OCI-M1 (cell line): ENCODE results near the gene ZNF319.

Experiments
- DNase-seq: peaks from one replicate; lab custom pipeline; 2025; lab: John Stamatoyannopoulos, UW

ZNF319 gene

DNA sequence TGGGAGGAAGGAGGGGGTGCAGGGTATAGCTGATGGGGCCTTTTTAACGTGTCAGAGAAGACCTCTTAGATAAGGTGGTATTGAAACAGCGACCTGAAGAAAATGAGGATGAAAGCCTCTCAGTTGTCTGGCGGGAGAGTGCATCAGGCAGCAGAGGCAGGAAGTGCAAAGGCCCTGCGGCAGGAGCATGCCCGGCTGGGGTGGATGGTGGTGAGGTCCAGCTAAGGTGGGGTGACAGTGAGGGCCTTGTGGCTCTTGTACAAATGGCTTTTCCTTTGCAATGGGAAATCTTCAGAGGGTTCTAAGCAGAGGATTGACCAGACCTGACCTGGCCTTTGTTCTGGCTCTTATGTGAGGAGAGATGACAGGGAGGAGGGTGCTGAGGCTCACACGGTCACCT, 36.5 kb upstream of the ZNF319 start:
- DNase-seq: no peak

GRCh38 chr16:58035356-58036170, 35.1 kb upstream of the ZNF319 start:
- DNase-seq: no peak

GRCh38 chr16:58034774-58035173, 34.3 kb upstream of the ZNF319 start:
- no peak for DNase-seq

GRCh38 chr16:58034128-58034685, 33.7 kb upstream of the ZNF319 start:
- DNase-seq: no peak

- DNase-seq: peak; percentile 68
These were observed 32.3 kb upstream of the ZNF319 start for GRCh38 chr16:58032710-58033293.

- no peak for DNase-seq
These were observed 30.7 kb upstream of the ZNF319 start for GRCh38 chr16:58031016-58031800.

- no peak for DNase-seq
These were observed 29.8 kb upstream of the ZNF319 start for GRCh38 chr16:58030136-58030840.

- no peak for DNase-seq
These were observed 28.9 kb upstream of the ZNF319 start for GRCh38 chr16:58029410-58029809.

GRCh38 chr16:58028541-58029070, 28.1 kb upstream of the ZNF319 start:
- no peak for DNase-seq

DNA sequence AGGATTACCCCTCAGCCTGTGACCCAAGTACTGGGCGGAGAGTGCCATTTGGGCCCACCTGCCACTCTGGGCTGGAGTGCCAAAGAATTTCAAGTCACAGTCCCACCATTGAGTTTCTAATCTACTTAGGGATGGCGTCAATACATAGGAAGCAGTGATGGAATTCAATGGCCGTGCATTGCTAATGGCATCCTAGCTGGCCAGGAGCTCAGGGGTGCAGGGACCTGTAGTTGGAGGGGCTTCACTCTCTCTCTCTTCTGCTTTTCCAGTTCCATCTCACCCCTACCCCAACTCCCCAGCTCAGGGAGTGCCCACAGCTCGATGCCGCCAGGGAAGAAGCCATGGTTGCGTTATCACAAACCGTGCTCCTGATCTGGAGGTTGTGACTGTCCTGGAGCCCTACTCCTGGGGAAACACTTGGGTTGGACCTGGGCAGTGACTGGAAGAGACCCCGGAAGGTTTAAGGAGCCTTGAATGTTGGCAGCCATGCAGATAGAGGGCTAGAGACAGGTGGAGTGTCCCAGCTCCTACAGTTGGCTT, 27.5 kb upstream of the ZNF319 start:
- DNase-seq: no peak

DNA sequence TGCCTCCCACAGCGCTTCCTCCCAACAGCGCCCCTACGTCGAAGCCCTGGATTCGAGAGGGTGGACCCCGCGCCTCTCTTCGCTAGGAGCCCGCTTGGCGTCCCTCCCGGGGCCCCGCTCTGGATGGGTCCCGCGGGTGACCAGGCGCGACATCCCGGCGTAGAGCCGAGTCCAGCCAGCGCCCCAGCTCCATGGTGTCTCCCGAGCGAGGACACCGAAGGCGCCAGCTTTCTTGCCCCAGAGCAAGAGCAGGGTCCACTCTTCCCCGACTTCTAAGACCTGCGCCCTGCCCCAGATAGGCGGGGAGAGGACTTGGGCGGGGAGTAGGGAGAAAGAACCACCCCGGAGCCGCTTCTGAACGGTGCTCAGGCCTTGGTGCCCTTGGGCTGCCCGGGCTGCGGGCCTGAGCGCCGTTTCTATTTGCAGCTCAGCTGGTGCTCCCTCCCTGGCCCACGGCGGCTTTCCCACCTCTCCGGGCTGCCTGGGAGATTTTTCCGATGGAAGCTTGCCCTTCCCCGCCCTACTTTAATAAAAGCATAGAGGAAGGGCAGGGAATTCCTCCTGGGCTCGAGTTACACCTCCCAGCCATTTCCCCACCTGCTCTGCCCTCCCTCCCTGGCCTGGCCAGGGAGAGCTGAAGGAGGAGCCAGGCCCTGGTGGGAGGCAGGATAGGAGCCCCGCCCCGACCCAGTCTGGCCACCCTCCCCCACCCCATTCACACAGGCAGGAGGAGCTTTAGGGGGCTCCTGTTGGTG, 26.9 kb upstream of the ZNF319 start:
- DNase-seq: no peak

DNA sequence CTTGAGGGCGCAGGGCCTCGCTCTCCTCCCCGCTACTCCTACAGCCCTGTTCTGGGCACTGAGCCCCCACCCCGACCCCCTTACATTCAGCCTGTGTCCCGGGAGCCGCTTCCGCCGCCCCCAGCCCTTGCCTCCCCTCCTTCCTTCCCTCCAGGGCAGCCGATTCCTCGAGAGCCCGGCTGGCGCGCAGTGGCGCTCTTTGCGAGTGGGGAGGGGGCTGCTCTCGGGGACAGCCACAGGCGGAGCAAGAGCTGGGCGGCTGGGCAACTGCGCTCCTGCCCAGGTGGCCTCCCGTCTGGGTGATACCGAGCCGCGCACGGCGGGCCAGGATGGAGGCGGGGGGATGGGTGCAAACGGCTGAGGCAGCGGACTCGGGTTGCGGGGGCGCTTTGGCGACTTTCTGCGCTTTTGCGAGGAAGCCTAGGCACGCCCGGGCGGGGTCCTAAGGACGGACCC, 26.3 kb upstream of the ZNF319 start:
- no peak for DNase-seq

DNA sequence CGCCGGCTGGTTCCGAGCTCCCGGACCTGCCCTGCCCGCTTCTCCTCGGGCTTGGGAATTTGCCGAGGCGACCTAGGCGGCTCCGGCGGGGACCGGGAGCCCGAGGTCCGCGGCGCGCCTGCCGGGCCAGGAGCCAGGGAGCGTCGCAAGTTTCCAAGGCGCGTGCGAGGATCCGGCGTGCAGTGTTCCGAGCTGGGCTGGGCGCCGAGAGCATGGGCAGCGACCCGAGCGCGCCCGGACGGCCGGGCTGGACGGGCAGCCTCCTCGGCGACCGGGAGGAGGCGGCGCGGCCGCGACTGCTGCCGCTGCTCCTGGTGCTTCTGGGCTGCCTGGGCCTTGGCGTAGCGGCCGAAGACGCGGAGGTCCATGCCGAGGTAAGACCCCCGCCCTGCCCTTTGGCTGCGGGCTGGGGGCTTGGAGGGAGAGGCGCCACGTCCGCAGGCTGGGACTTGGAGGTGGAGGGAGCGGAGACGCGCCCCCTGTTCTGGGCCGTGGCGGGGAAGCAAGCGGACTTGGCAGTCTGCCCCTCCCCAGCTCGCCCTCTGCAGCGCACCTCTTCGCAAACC, 25.8 kb upstream of the ZNF319 start:
- DNase-seq: peak; percentile 46

DNA sequence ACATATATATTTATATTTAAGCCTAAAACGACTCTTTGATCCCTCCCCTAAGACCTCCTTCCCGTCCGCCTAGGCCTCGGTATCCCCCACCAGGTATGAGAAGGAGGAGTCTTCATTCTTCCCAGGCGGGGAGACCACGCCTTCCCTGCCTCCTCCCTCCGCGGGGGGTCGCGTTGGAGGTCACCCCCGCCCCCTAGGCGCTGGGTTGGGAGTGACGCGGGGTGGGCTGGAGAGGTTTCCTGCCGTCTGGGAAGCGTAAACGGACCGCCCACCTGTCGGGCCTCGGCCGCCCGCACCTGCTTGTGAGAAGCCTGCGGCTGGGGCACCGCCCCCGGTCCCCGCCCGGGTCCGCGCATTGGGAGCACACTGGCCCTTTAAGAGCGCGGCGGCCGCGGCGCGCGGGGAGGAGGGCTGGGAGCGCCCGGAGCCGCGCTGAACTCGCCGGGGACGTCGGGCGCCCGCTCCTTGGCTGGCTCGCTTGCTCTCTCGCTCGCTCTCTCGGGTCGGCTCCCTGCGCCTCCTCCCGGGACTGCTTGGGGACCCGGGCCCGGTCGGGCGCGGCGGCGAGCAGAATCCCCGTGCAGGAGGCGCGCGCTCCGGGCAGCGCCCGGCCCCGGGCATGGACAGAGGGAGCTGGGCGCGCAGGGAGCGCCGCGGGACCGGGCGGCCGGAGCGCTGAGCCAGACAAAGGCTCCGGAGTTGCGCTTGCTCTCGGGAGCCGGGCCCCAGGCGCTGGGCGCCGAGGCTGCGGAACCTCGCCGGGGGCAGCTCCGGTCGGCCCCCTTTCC, 25.1 kb upstream of the ZNF319 start, which contains the start of gene MMP15:
Gene MMP15 (plus strand): TSS at position 404 of the 788 bp plus-strand sequence. CDS start 597 bp downstream, outside the sequence.
- DNase-seq: peak; percentile 59

GRCh38 chr16:58024486-58025350, 24.2 kb upstream of the ZNF319 start:
- no peak for DNase-seq

GRCh38 chr16:58022601-58023371, 22.3 kb upstream of the ZNF319 start:
- DNase-seq: no peak
